H7 (cell line): ENCODE data around the gene ESRRG. TPM values are rescaled to one million over a fixed set of nuclear protein-coding genes. Genes with fewer than 3 reads are reported as not detected.

Source experiments
- DNase-seq: peaks from one replicate; pipeline ENCODE4 v3.0.0; 2012
- H3K27me3 ChIP-seq: 2 replicates; pipeline ENCODE4 v1.6.0; 2011; ENCODE audit warnings: mild to moderate bottlenecking, low read length; ENCODE audit not compliant: control insufficient read depth, insufficient read depth
- H3K36me3 ChIP-seq: replicated peaks from 2 replicates; pipeline ENCODE4 v1.5.1; 2011; ENCODE audit warnings: low read length; ENCODE audit not compliant: control insufficient read depth, insufficient read depth
- H3K4me3 ChIP-seq: 2 replicates; pipeline ENCODE4 v1.5.1; 2011; ENCODE audit warnings: low read depth, mild to moderate bottlenecking, control low read depth, low read length, moderate library complexity; ENCODE audit not compliant: insufficient read depth
- total RNA-seq: library from RNA; depleted of rRNA; stranded (reverse); fragments of >200 nt; shearing (Covaris generic); gene quantifications from 2 replicates; pipeline ENCODE4 v1.2.3, GENCODE V29; 2014

The ESRRG gene
- total RNA-seq, 1 experiment from 2014 or later = 2.3 TPM

- Histone ChIP-seq H3K36me3 (no peaks in the 10 kb centered on the region), H3K4me3 (no peak overlapping the region), H3K27me3 (no peaks in the 10 kb centered on the region)
- DNase-seq = no peak
Measured at GRCh38 chr1:216462066-216462775, 261.0 kb downstream of the ESRRG start.

- Histone ChIP-seq H3K4me3 (no peak overlapping the region), H3K27me3 (no peaks in the 10 kb centered on the region), H3K36me3 (no peaks in the 10 kb centered on the region)
- DNase-seq = peak; percentile 13
Measured at GRCh38 chr1:216461466-216461865, 261.8 kb downstream of the ESRRG start.

GRCh38 chr1:216459651-216460207, 263.5 kb downstream of the ESRRG start:
- no peaks in the 10 kb centered on the region for H3K27me3 ChIP-seq
- H3K4me3 ChIP-seq = no peak overlapping the region
- H3K36me3 ChIP-seq = no peaks in the 10 kb centered on the region
- DNase-seq = no peak

GRCh38 chr1:216458812-216459211, 264.4 kb downstream of the ESRRG start:
- H3K27me3 ChIP-seq = no peaks in the 10 kb centered on the region
- H3K36me3 ChIP-seq = no peaks in the 10 kb centered on the region
- H3K4me3 ChIP-seq = no peak overlapping the region
- no peak for DNase-seq

GRCh38 chr1:216457356-216457755, 265.9 kb downstream of the ESRRG start:
- Histone ChIP-seq H3K4me3 (no peak overlapping the region), H3K36me3 (no peaks in the 10 kb centered on the region), H3K27me3 (no peaks in the 10 kb centered on the region)
- peak; percentile 9 for DNase-seq

GRCh38 chr1:216456682-216457081, 266.5 kb downstream of the ESRRG start:
- H3K27me3 ChIP-seq = no peaks in the 10 kb centered on the region
- no peak overlapping the region for H3K4me3 ChIP-seq
- no peaks in the 10 kb centered on the region for H3K36me3 ChIP-seq
- DNase-seq = peak; percentile 40

- Histone ChIP-seq H3K36me3 (no peaks in the 10 kb centered on the region), H3K27me3 (no peaks in the 10 kb centered on the region), H3K4me3 (no peak overlapping the region)
- no peak for DNase-seq
Measured at GRCh38 chr1:216453777-216454176, 269.5 kb downstream of the ESRRG start.
